K562 (cell line): Measurements from ENCODE around the gene FMOD. TPM values are rescaled to one million over a fixed set of nuclear protein-coding genes. Genes with fewer than 3 reads are reported as not detected.

Source experiments
- ATF4 ChIP-seq: fragments of 450-650 bp; formaldehyde crosslinking; IDR thresholded peaks from 2 replicates; pipeline ENCODE4 v1.4.0; 2022; ENCODE audit warnings: mild to moderate bottlenecking, moderate library complexity
- CHD7 ChIP-seq: fragments of 200-600 bp; sonication (generic); IDR thresholded peaks from one replicate; pipeline ENCODE4 v1.6.1; 2012; ENCODE audit warnings: mild to moderate bottlenecking, low read depth, low read length, inconsistent platforms
- GATA2 ChIP-seq: sonication (generic); formaldehyde crosslinking; IDR thresholded peaks from 2 replicates; pipeline ENCODE4 v1.4.0; 2020; ENCODE audit warnings: mild to moderate bottlenecking, missing genetic modification reagents
- HNRNPK ChIP-seq: fragments of 200-400 bp; formaldehyde crosslinking; IDR thresholded peaks from one replicate; pipeline ENCODE4 v1.6.1; 2018; ENCODE audit warnings: mild to moderate bottlenecking, low read depth, low read length; ENCODE audit not compliant: poor library complexity, severe bottlenecking
- TEAD1 ChIP-seq, 2 experiments: fragments of 450-650 bp in 1 of 2; sonication (generic) in 1 of 2; formaldehyde crosslinking; IDR thresholded peaks; 2 replicates each; pipeline versions ENCODE4 v1.4.0 to v1.8.0; 2020 to 2022; ENCODE audit warnings: mild to moderate bottlenecking in 2 of 2, missing genetic modification reagents in 1 of 2
- TFAP4 ChIP-seq: sonication (generic); formaldehyde crosslinking; IDR thresholded peaks from 2 replicates; pipeline ENCODE4 v1.8.0; 2022; ENCODE audit warnings: missing genetic modification reagents, mild to moderate bottlenecking, moderate library complexity, borderline replicate concordance
- ZBTB5 ChIP-seq: fragments of 450-650 bp; IDR thresholded peaks from 2 replicates; pipeline ENCODE4 v1.6.1; 2017; ENCODE audit warnings: antibody characterized with exemption
- ZNF57 ChIP-seq: fragments of 450-650 bp; formaldehyde crosslinking; IDR thresholded peaks from 2 replicates; pipeline ENCODE4 v1.4.0; 2020; ENCODE audit warnings: mild to moderate bottlenecking, moderate library complexity
- polyA plus RNA-seq, 8 experiments: library from polyadenylated mRNA; depleted of rRNA in 4 of 8; stranded (reverse) in 5 of 8; unstranded in 3 of 8; fragments of >200 nt; fragmentation: Nextera tagmentation in 2 of 8; fragmentation: Illumina TruSeq in 1 of 8; extraction: Ambion mirVana in 2 of 8; extraction: Trizol in 1 of 8; gene quantifications; 2 replicates each; pipeline versions ENCODE4 v1.2.1 to v1.2.3, GENCODE V29; 2011 to 2014; ENCODE audit warnings: inconsistent platforms in 1 of 8, missing spikeins in 1 of 8
- total RNA-seq, 7 experiments: library from RNA; depleted of rRNA in 6 of 7; stranded (reverse); fragments of >200 nt in 6 of 7; fragmentation: Illumina TruSeq in 2 of 7; extraction: Trizol in 2 of 7; gene quantifications; 2 replicates each; pipeline versions ENCODE4 v1.2.1 to v1.2.3, GENCODE V29; 2011 to 2021; ENCODE audit warnings: low replicate concordance in 1 of 7
- TF ChIP-seq, protein P1 (sequence below): fragments of 450-650 bp; formaldehyde crosslinking; IDR thresholded peaks from 2 replicates; pipeline ENCODE4 v1.4.0; 2020; ENCODE audit warnings: mild to moderate bottlenecking

Gene FMOD
- total and polyA plus RNA-seq, 9 of the 15 experiments (the other 6 are each of a cell fraction or from before 2014, with no cell fraction given): 0.03 to 0.13 (median 0.03) TPM; not detected in 6

DNA sequence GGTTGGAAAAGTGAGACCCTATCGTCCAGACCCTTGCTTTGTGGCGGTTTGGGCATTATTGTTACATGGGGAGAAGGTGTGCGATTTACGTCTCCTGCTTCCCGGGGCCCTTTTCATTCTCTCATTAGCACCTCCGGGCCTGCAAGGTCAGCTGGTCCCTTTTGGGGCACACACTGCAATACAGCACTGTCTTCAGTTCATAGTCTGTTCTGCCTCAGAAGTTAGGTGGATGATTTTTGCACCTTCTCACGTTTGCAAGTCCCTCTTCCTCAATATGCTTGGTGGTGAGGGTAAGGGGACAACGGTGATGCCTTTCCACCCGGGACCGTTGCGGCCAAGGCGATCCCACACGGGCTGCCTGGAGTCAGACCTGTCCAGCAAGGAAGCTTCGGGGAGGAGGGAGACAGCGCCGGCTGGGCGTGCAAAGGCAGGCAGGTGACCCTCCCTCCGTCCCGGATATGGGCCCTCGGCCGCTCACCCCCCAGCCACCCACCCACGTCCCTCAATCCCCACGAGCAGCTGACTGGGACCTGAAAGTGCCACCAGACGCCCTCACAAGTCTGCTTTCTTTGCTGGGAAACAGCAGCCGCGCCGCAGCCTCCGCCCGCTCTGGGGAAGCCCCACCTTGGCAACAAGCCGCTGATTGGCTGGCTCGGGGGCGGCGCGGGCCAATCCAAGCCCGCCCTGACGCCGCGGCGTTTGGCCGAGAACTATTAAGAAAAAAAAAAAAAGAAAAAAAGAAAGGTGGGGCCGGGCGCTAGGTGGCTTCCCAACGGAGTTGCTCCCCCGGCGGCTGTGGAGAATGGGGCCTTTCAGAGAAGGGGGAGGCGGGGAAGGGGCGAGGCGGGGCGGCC, 23.9 kb downstream of the FMOD start (continued):
- TF ChIP-seq HNRNPK: no peak
- no peak for TF ChIP-seq ZNF57 (CRISPR knock-in tag)
- no peak for TF ChIP-seq GATA2 (CRISPR knock-in tag)
- TF ChIP-seq TEAD1 (CRISPR knock-in tag; IDR thresholded peaks at IDR 0.05): peak in 1 of 2 experiments; percentile 39; a peak in 1 of 4 replicates
- TF ChIP-seq ATF4 (CRISPR knock-in tag): no peak
- no peak for TF ChIP-seq ZBTB5
- TF ChIP-seq, protein P1, sequence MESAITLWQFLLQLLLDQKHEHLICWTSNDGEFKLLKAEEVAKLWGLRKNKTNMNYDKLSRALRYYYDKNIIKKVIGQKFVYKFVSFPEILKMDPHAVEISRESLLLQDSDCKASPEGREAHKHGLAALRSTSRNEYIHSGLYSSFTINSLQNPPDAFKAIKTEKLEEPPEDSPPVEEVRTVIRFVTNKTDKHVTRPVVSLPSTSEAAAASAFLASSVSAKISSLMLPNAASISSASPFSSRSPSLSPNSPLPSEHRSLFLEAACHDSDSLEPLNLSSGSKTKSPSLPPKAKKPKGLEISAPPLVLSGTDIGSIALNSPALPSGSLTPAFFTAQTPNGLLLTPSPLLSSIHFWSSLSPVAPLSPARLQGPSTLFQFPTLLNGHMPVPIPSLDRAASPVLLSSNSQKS (CRISPR knock-in tag): no peak
- peak; percentile 86; the same call in 1 of the 2 replicates for TF ChIP-seq TFAP4 (CRISPR knock-in tag)
- no peak for TF ChIP-seq CHD7
